Right lobe of liver (tissue), 6 donors: ENCODE results near the gene TMEM132D. TPM values are rescaled to one million over a fixed set of nuclear protein-coding genes. Genes with fewer than 3 reads are reported as not detected.

Source experiments
- ATAC-seq, 4 donors: fragments of 200-7000 bp; cut with Tn5 transposase; one replicate each; pipeline ENCODE4 v1.9.1; 2020; ENCODE audit warnings: mild to moderate bottlenecking in 4 of 4, moderate library complexity in 4 of 4
- DNase-seq, 3 donors: peaks; one replicate each; pipeline ENCODE4 v3.0.0-alpha.2; 2020
- H3K27ac ChIP-seq, 3 donors: fragments of 200-600 bp; one replicate each; pipeline ENCODE4 v1.8.0; 2022
- H3K27me3 ChIP-seq, 2 donors: fragments of 200-600 bp; one replicate each; pipeline ENCODE4 v1.8.0; 2022
- H3K36me3 ChIP-seq, 4 donors: fragments of 200-600 bp; sonication (generic) in 1 of 4; one replicate each; pipeline versions ENCODE4 v1.5.1 to v1.8.0; 2017 to 2022; ENCODE audit warnings: control low read depth in 1 of 4
- H3K4me1 ChIP-seq, 4 donors: fragments of 200-600 bp; sonication (generic) in 1 of 4; one replicate each; pipeline versions ENCODE4 v1.5.1 to v1.8.0; 2017 to 2022; ENCODE audit warnings: control low read depth in 1 of 4
- H3K4me3 ChIP-seq, 3 donors: fragments of 200-600 bp; one replicate each; pipeline ENCODE4 v1.8.0; 2022
- H3K9me3 ChIP-seq, 4 donors: fragments of 200-600 bp; sonication (generic) in 1 of 4; one replicate each; pipeline versions ENCODE4 v1.5.1 to v1.8.0; 2017 to 2022; ENCODE audit warnings: control low read depth in 1 of 4
- POLR2A ChIP-seq: fragments of 450-650 bp; IDR thresholded peaks from one replicate; pipeline ENCODE4 v1.6.1; 2017; ENCODE audit warnings: antibody characterized with exemption, mild to moderate bottlenecking
- WGBS: methylation state at CpG from one replicate; pipeline ENCODE4 v1.1.6; 2018; ENCODE audit warnings: low coverage, low lambda C conversion rate; ENCODE audit not compliant: insufficient coverage; ENCODE audit errors: missing lambda C conversion rate; 5-methylcytosine and 5-hydroxymethylcytosine counted together
- intact Hi-C, 2 donors: fragments of 100-400 bp; cut with DNase I; formaldehyde crosslinking; loops; one replicate each; pipeline versions ENCODE4 v1.11.2 to v1.14.1; 2022
- total RNA-seq, 6 experiments: library from RNA; depleted of rRNA in 2 of 6; stranded (reverse); fragments of >200 nt in 2 of 6; fragmentation: NEBNext Ultra II Directional in 3 of 6; extraction: Animal tissue kit (Norgen Biotek cat#: 25700) in 3 of 6; gene quantifications; one replicate each; pipeline versions ENCODE4 v1.1.0 to v1.2.4, GENCODE V29; 2016 to 2023
- TF ChIP-seq, protein P1 (sequence below), 4 donors: fragments of 200-600 bp in 3 of 4; fragments of 450-650 bp in 1 of 4; IDR thresholded peaks; one replicate each; pipeline versions ENCODE4 v1.5.1 to v1.8.0; 2016 to 2022; ENCODE audit warnings: antibody characterized with exemption in 4 of 4, mild to moderate bottlenecking in 2 of 4
- donor health status: DM: no; HTN: yes; CAD: no.
- donor health status: DM: no; HTN: no; CAD: no.
- donor health status: DM: no; HTN: no; CAD: no.
- donor health status: DM: no; HTN: yes; CAD: no.
- donor health status: DM: no; HTN: yes; CAD: no.

TMEM132D gene
- total RNA-seq, 6 experiments from 2014 or later: 0.10 to 0.35 (median 0.33) TPM; not detected in 3

DNA sequence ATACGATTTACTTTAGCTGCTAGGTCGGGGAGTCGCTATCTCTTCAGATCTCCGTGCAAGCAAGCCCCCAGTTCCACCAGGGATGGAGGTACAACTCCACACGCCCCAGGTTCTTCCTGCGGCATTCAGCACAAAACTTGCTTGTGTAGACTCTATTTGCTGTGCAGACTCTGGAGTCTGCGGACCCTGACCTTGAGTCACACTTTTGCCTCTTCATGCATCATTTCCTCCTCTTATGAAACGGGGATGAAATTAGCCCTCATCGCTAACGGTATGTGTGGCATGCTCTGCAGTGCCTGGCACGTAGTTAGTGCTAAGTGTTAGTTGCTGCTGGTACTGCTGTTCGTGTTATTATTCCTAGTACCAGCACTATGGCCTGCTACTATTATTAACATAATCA lies 84.4 kb downstream of the TMEM132D start:
- TF ChIP-seq, protein P1, sequence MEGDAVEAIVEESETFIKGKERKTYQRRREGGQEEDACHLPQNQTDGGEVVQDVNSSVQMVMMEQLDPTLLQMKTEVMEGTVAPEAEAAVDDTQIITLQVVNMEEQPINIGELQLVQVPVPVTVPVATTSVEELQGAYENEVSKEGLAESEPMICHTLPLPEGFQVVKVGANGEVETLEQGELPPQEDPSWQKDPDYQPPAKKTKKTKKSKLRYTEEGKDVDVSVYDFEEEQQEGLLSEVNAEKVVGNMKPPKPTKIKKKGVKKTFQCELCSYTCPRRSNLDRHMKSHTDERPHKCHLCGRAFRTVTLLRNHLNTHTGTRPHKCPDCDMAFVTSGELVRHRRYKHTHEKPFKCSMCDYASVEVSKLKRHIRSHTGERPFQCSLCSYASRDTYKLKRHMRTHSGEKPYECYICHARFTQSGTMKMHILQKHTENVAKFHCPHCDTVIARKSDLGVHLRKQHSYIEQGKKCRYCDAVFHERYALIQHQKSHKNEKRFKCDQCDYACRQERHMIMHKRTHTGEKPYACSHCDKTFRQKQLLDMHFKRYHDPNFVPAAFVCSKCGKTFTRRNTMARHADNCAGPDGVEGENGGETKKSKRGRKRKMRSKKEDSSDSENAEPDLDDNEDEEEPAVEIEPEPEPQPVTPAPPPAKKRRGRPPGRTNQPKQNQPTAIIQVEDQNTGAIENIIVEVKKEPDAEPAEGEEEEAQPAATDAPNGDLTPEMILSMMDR (IDR thresholded peaks at IDR 0.05): no peak
- TF ChIP-seq POLR2A: no peak
- no peak for ATAC-seq
- DNase-seq: no peak
- H3K9me3 ChIP-seq: no peaks in the 10 kb centered on the region
- H3K4me3 ChIP-seq: no peak overlapping the region
- intact Hi-C loops: no loop called here
- H3K27ac ChIP-seq: no peak overlapping the region
- H3K36me3 ChIP-seq: no peaks in the 10 kb centered on the region
- WGBS: 64% methylated on average over 11 of the region's 12 CpGs
- no peaks in the 10 kb centered on the region for H3K27me3 ChIP-seq
- no peaks in the 10 kb centered on the region for H3K4me1 ChIP-seq

DNA sequence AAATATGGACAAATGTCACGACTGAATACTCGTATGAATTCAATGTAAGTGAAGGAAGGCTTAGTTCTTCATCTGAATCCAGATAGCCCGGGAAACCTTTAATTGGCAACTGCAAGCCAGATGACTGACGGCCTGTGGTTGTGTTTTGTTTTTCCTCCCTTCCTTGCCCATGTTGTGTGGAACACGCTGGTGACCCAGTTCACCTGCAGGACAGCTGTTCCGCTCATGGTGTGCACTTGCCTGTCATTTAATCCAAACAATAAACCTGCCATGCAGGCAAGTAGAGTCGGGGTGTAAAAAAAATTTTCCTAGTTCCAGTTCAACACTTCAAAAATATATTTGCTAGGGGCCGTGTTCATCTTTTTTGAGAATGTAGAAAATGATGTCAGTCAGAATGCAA lies 88.0 kb downstream of the TMEM132D start:
- intact Hi-C loops: no loop called here
- Histone ChIP-seq H3K9me3 (no peaks in the 10 kb centered on the region), H3K27me3 (no peaks in the 10 kb centered on the region), H3K4me1 (no peaks in the 10 kb centered on the region), H3K36me3 (no peaks in the 10 kb centered on the region), H3K4me3 (no peak overlapping the region), H3K27ac (no peak overlapping the region)
- 51% methylated on average over 8 of the region's 8 CpGs for WGBS
- DNase-seq: no peak
- no peak for TF ChIP-seq POLR2A
- TF ChIP-seq, protein P1 (IDR thresholded peaks at IDR 0.05): no peak
- no peak for ATAC-seq

DNA sequence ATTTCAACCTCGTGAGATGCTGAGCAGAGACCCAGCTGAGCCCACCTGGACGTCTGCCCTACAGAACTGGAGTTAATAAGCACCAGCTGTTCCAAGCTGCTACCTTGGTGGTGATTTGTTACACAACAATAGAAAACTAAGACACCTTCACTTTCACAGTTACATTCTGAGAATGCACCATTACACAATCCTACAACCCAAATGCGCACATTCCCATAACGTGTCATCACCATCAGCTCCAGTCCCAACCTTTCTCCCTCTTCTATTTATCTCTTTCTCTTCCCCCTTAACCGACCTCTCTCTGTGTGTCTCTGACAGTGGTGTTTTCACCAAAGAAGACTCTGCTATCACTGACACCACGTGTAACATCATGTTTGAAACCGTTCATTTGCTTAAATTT lies 91.9 kb downstream of the TMEM132D start:
- H3K9me3 ChIP-seq: no peaks in the 10 kb centered on the region
- intact Hi-C loops: no loop called here
- H3K4me3 ChIP-seq: no peak overlapping the region
- no peak overlapping the region for H3K27ac ChIP-seq
- ATAC-seq (no peak), DNase-seq (no peak)
- 37% methylated on average over 7 of the region's 7 CpGs for WGBS
- H3K4me1 ChIP-seq: no peaks in the 10 kb centered on the region
- H3K36me3 ChIP-seq: no peaks in the 10 kb centered on the region
- TF ChIP-seq, protein P1 (IDR thresholded peaks at IDR 0.05): no peak
- no peak for TF ChIP-seq POLR2A
- H3K27me3 ChIP-seq: no peaks in the 10 kb centered on the region

DNA sequence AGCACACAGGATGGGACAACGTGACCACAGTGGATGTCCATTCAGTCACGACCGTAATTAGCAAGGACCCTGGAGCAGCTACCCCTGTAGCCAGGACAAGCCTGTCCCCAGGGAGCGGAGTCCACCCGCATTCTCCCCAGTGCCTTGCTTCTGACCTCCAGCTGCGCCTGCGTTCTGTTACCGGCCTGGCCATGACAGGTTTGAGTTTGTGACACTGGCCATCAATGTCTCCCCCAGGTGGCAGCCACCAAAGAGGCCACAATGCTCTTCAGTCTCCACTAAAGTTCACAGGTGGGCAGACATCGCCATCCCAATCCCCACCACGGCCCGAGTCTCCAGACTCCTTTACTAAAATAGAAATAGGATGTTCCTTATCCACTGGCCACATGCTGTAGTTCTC lies 96.7 kb downstream of the TMEM132D start:
- no peak overlapping the region for H3K4me3 ChIP-seq
- 50% methylated on average over 2 of the region's 11 CpGs for WGBS
- H3K4me1 ChIP-seq: no peaks in the 10 kb centered on the region
- ATAC-seq: no peak
- H3K9me3 ChIP-seq: no peaks in the 10 kb centered on the region
- no peak for DNase-seq
- TF ChIP-seq, protein P1 (IDR thresholded peaks at IDR 0.05): no peak
- TF ChIP-seq POLR2A: no peak
- no peaks in the 10 kb centered on the region for H3K27me3 ChIP-seq
- no peaks in the 10 kb centered on the region for H3K36me3 ChIP-seq
- no peak overlapping the region for H3K27ac ChIP-seq
- intact Hi-C loops: no loop called here

DNA sequence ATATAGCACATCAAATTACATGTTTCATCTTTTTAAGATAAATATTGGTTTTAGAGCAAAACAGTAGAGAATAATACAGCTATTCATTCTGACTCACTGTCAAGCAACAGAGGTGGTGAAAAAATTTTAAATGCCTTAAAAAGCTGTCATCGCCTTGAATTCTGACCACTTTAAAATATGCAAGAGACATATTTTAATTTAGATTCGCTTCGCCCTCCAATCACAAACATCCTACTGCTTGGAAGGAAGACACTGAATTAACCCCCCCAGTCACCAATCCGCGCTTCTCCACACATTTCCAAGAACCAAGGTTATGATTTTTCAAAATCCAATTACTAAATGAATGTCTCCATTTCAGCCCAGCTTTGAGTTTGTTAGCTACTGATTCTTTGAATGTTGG lies 112.4 kb downstream of the TMEM132D start:
- Histone ChIP-seq H3K4me3 (no peak overlapping the region), H3K27ac (no peak overlapping the region), H3K36me3 (no peaks in the 10 kb centered on the region), H3K9me3 (no peaks in the 10 kb centered on the region), H3K4me1 (no peaks in the 10 kb centered on the region), H3K27me3 (no peaks in the 10 kb centered on the region)
- TF ChIP-seq, protein P1 (IDR thresholded peaks at IDR 0.05): no peak
- no peak for TF ChIP-seq POLR2A
- ATAC-seq: no peak
- WGBS: 54% methylated on average over 5 of the region's 5 CpGs
- intact Hi-C loops: no loop called here
- DNase-seq: no peak
